ENCODE data around the gene AK9.

- no peak for TF ChIP-seq EZH2 (IDR thresholded peaks at IDR 0.05; ENCODE audit: borderline replicate concordance, low read depth, low read length)
- TF ChIP-seq ZBTB1 (CRISPR knock-in tag; IDR thresholded peaks at IDR 0.05; ENCODE audit: borderline replicate concordance, low read depth) = peak; percentile 64
- no peak for TF ChIP-seq ZNF586 (CRISPR knock-in tag; conservative IDR thresholded peaks at IDR 0.05)
- TF ChIP-seq CTCF (IDR thresholded peaks at IDR 0.05 in 2 of 3, conservative IDR thresholded peaks at IDR 0.05 in 1 of 3; ENCODE audit: insufficient read depth in 2 of 3, low read depth in 1 of 3, low read length in 3 of 3) = no peak; a peak in 1 of 6 replicates
- no peak for TF ChIP-seq MGA (IDR thresholded peaks at IDR 0.05)
- TF ChIP-seq ELK3 (CRISPR knock-in tag; IDR thresholded peaks at IDR 0.05) = no peak
- TF ChIP-seq MXD1 (CRISPR knock-in tag; IDR thresholded peaks at IDR 0.05; ENCODE audit: borderline replicate concordance, poor library complexity, severe bottlenecking) = peak; percentile 11
- no peak for TF ChIP-seq RFX5 (IDR thresholded peaks at IDR 0.05; ENCODE audit: low read depth, low read length)
- TF ChIP-seq USF2 (CRISPR knock-in tag; IDR thresholded peaks at IDR 0.05) = peak; percentile 92
- TF ChIP-seq RBM14 (IDR thresholded peaks at IDR 0.05; ENCODE audit: borderline replicate concordance, insufficient read depth, low read depth, low read length) = no peak
- no peak for TF ChIP-seq ZC3H4 (CRISPR knock-in tag; IDR thresholded peaks at IDR 0.05; ENCODE audit: borderline replicate concordance)
- TF ChIP-seq ETV6 (IDR thresholded peaks at IDR 0.05; ENCODE audit: borderline replicate concordance in 1 of 2, low read depth in 2 of 2, low read length in 1 of 2) = no peak
- TF ChIP-seq ETV6 (CRISPR knock-in tag; IDR thresholded peaks at IDR 0.05; ENCODE audit: borderline replicate concordance) = no peak
- peak; percentile 45 for TF ChIP-seq GABPA (tag; conservative IDR thresholded peaks at IDR 0.05; ENCODE audit: low read depth)
- no peak for TF ChIP-seq ZBTB26 (CRISPR knock-in tag; IDR thresholded peaks at IDR 0.05)
These were observed 207.9 kb downstream of the AK9 start, which contains the start of gene ZBTB24 for GRCh38 chr6:109482905-109483734.

Measured in K562 (cell line).